Stomach (tissue), 9 donors: Measurements from ENCODE around the gene C22orf15. TPM values are rescaled to one million over a fixed set of nuclear protein-coding genes. Genes with fewer than 3 reads are reported as not detected.

Source experiments
- DNase-seq, 2 donors: peaks; one replicate each; pipeline versions ENCODE4 v3.0.0 to v3.0.0-alpha.2; 2013 to 2019
- H3K27ac ChIP-seq, 5 donors: fragments of 200-600 bp in 4 of 5; sonication (generic) in 4 of 5; one replicate each; pipeline ENCODE4 v1.5.1; 2013 to 2019; ENCODE audit warnings: mild to moderate bottlenecking in 1 of 5, moderate library complexity in 1 of 5
- H3K27me3 ChIP-seq, 3 donors: fragments of 200-600 bp; sonication (generic); one replicate each; pipeline ENCODE4 v1.5.1; 2017 to 2019; ENCODE audit warnings: mixed run types in 1 of 3
- H3K36me3 ChIP-seq, 4 donors: fragments of 200-600 bp; sonication (generic); 1 replicate in 3 of 4; 2 replicates in 1 of 4; pipeline ENCODE4 v1.5.1; 2016 to 2019
- H3K4me1 ChIP-seq, 4 donors: fragments of 200-600 bp; sonication (generic); one replicate each; pipeline ENCODE4 v1.5.1; 2016 to 2019
- H3K4me3 ChIP-seq, 4 donors: fragments of 200-600 bp; sonication (generic) in 3 of 4; one replicate each; pipeline ENCODE4 v1.5.1; 2016 to 2019; ENCODE audit warnings: mild to moderate bottlenecking in 1 of 4
- H3K9me3 ChIP-seq, 4 donors: fragments of 200-600 bp; sonication (generic); one replicate each; pipeline ENCODE4 v1.5.1; 2016 to 2019
- EP300 ChIP-seq: sonication (generic); formaldehyde crosslinking; IDR thresholded peaks from one replicate; pipeline ENCODE4 v1.6.1; 2017; ENCODE audit warnings: antibody characterized with exemption
- POLR2A ChIP-seq, 4 donors: fragments of 450-650 bp; IDR thresholded peaks; one replicate each; pipeline ENCODE4 v1.6.1; 2016; ENCODE audit warnings: antibody characterized with exemption in 4 of 4, control low read depth in 2 of 4, mild to moderate bottlenecking in 1 of 4, moderate library complexity in 1 of 4
- POLR2AphosphoS5 ChIP-seq, 3 donors: sonication (generic); formaldehyde crosslinking; IDR thresholded peaks; one replicate each; pipeline ENCODE4 v1.6.1; 2016; ENCODE audit warnings: antibody characterized with exemption in 3 of 3
- WGBS, 5 donors: extraction: QIAGEN DNeasy Blood & Tissue Kit in 3 of 5; methylation state at CpG; one replicate each; pipeline versions ENCODE4 v1.1.5 to v1.1.7; 2013 to 2018; 5-methylcytosine and 5-hydroxymethylcytosine counted together
- intact Hi-C: fragments of 100-400 bp; cut with DNase I; formaldehyde crosslinking; loops from one replicate; pipeline ENCODE4 v1.15.1; 2023; ENCODE audit warnings: low total_unique reads
- polyA plus RNA-seq, 3 donors: library from polyadenylated mRNA; stranded (reverse); fragments of 200-250 nt; gene quantifications; one replicate each; pipeline ENCODE4 v1.2.3, GENCODE V29; 2013
- total RNA-seq, 5 donors: library from RNA; depleted of rRNA; stranded (reverse); fragments of >200 nt; gene quantifications; one replicate each; pipeline versions ENCODE4 v1.1.0 to v1.2.3, GENCODE V29; 2014 to 2016
- TF ChIP-seq, protein P1 (sequence below), 7 experiments: fragments of 450-650 bp in 4 of 7; fragments of 200-600 bp in 3 of 7; sonication (generic) in 3 of 7; IDR thresholded peaks; one replicate each; pipeline ENCODE4 v1.5.1; 2016 to 2019; ENCODE audit warnings: antibody characterized with exemption in 7 of 7, control low read depth in 2 of 7, mild to moderate bottlenecking in 1 of 7
- donor health status: healthy with polysubstance abuse.
- donor health status: Bipolar disorder and iron deficiency.
- donor health status: healthy.

Gene C22orf15
- total and polyA plus RNA-seq, 8 donors = 0.05 TPM; not detected in 7

DNA sequence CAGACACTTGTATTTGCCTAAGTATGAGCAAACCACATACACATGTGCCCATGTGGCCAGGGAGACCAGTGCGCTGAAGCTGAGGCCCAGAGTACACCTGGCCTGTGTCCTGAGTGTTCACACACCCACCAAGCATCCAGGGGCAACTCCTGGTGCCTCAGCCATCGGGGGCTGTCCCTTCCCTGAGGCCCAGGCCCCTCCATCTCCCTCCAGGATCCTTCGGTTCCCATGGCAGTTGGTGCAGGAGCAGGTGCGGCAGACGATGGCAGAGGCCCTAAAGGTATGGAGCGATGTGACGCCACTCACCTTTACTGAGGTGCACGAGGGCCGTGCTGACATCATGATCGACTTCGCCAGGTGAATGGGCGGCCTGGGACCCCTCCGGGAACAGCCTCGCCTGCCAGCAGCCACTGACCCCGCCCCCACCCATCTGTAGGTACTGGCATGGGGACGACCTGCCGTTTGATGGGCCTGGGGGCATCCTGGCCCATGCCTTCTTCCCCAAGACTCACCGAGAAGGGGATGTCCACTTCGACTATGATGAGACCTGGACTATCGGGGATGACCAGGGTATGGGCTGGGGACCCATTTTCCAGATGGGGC is 17.5 kb downstream of the C22orf15 start:
- peaks cover 4 to 28% (median 17%) of the 10 kb centered on the region in 4 donors for H3K4me1 ChIP-seq

DNA sequence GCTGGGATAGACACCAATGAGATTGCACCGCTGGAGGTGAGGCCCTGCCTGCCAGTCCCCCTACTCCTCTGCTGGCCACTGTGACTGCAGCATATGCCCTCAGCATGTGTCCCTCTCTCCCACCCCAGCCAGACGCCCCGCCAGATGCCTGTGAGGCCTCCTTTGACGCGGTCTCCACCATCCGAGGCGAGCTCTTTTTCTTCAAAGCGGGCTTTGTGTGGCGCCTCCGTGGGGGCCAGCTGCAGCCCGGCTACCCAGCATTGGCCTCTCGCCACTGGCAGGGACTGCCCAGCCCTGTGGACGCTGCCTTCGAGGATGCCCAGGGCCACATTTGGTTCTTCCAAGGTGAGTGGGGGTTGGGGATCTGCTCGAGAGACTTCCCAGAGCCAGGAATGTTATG is 18.3 kb downstream of the C22orf15 start:
- WGBS, 5 donors = 74 to 93% (median 90%) methylated on average over 4 to 15 of the region's 15 CpGs
- peaks cover 5 to 28% (median 18%) of the 10 kb centered on the region in 4 donors for H3K4me1 ChIP-seq
- no peaks in the 10 kb centered on the region for H3K36me3 ChIP-seq
- no peaks in the 10 kb centered on the region for H3K9me3 ChIP-seq
- TF ChIP-seq, protein P1, sequence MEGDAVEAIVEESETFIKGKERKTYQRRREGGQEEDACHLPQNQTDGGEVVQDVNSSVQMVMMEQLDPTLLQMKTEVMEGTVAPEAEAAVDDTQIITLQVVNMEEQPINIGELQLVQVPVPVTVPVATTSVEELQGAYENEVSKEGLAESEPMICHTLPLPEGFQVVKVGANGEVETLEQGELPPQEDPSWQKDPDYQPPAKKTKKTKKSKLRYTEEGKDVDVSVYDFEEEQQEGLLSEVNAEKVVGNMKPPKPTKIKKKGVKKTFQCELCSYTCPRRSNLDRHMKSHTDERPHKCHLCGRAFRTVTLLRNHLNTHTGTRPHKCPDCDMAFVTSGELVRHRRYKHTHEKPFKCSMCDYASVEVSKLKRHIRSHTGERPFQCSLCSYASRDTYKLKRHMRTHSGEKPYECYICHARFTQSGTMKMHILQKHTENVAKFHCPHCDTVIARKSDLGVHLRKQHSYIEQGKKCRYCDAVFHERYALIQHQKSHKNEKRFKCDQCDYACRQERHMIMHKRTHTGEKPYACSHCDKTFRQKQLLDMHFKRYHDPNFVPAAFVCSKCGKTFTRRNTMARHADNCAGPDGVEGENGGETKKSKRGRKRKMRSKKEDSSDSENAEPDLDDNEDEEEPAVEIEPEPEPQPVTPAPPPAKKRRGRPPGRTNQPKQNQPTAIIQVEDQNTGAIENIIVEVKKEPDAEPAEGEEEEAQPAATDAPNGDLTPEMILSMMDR (IDR thresholded peaks at IDR 0.05) = no peak
- no peak for TF ChIP-seq EP300
- TF ChIP-seq POLR2A (IDR thresholded peaks at IDR 0.05) = no peak
- TF ChIP-seq POLR2AphosphoS5 (IDR thresholded peaks at IDR 0.05) = no peak
- H3K4me3 ChIP-seq = no peak overlapping the region
- intact Hi-C loops = no loop called here
- no peak overlapping the region for H3K27ac ChIP-seq
- peak in 1 of 2 donors; percentile 58 for DNase-seq
- H3K27me3 ChIP-seq = no peaks in the 10 kb centered on the region

More for the DNA sequence above, 17.5 kb downstream of the C22orf15 start:
- DNase-seq = peak in 1 of 2 donors; percentile 3
- WGBS, 5 donors = 87 to 95% (median 89%) methylated on average over 18 to 20 of the region's 20 CpGs
- H3K9me3 ChIP-seq = no peaks in the 10 kb centered on the region
- H3K27me3 ChIP-seq = no peaks in the 10 kb centered on the region
- no peak overlapping the region for H3K27ac ChIP-seq
- intact Hi-C loops = no loop called here
- TF ChIP-seq POLR2A (IDR thresholded peaks at IDR 0.05) (no peak), EP300 (no peak), POLR2AphosphoS5 (IDR thresholded peaks at IDR 0.05) (no peak)
- TF ChIP-seq, protein P1 (IDR thresholded peaks at IDR 0.05) = no peak
- H3K36me3 ChIP-seq = no peaks in the 10 kb centered on the region
- no peak overlapping the region for H3K4me3 ChIP-seq

DNA sequence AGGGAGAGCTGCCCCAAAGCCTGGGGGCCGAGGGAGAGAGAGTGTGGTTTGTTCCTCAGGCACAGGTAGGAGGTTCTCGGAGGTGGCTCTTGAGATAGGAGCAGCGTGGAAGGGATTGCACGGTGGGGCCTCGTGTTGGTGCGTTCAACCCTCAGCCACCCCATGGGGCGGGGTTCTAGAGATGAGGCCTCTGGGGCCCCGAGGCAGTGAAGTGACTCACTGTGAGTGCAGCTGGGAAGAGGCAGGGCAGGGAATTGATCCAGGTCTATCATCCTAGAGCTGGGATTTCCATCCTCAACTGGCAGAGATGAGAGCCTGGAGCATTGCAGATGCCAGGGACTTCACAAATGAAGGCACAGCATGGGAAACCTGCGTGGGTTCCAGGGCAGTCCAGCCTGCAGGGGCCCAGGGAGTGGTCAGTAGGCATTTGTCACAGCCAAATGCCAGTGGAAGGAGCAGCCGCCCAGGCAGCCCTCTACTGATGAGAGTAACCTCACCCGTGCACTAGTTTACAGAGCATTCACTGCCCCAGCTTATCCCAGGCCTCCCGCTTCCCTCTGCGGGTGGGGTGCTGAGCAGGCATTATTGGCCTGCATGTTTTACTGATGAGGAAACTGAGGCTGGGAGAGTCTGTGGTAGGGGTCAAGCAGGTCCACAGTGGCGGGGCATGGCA is 18.9 kb downstream of the C22orf15 start:
- peaks cover 11 to 33% (median 24%) of the 10 kb centered on the region in 4 donors for H3K4me1 ChIP-seq

DNA sequence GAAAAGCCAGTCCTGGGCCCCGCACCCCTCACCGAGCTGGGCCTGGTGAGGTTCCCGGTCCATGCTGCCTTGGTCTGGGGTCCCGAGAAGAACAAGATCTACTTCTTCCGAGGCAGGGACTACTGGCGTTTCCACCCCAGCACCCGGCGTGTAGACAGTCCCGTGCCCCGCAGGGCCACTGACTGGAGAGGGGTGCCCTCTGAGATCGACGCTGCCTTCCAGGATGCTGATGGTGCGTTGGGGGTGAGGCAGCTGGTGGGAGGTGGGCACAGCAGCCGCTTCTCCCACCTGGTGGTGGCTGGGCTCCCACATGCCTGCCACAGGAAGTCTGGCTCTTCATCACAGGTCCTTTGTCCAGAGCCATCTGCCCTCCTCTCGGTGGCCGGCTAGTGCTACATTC is 19.5 kb downstream of the C22orf15 start:
- TF ChIP-seq, protein P1 (IDR thresholded peaks at IDR 0.05) = no peak
- TF ChIP-seq EP300 = no peak
- Histone ChIP-seq H3K27me3 (no peaks in the 10 kb centered on the region), H3K9me3 (no peaks in the 10 kb centered on the region), H3K27ac (no peak overlapping the region), H3K4me3 (no peak overlapping the region), H3K4me1 (peaks cover 11 to 33% (median 25%) of the 10 kb centered on the region in 4 donors), H3K36me3 (no peaks in the 10 kb centered on the region)
- intact Hi-C loops = no loop called here
- 91 to 96% (median 94%) methylated on average over 11 to 16 of the region's 16 CpGs for WGBS, 5 donors
- peak in 1 of 2 donors; percentile 1 for DNase-seq

More for the DNA sequence above, 18.9 kb downstream of the C22orf15 start:
- intact Hi-C loops = no loop called here
- no peaks in the 10 kb centered on the region for H3K9me3 ChIP-seq
- H3K27me3 ChIP-seq = no peaks in the 10 kb centered on the region
- no peak overlapping the region for H3K27ac ChIP-seq
- H3K36me3 ChIP-seq = no peaks in the 10 kb centered on the region
- WGBS, 5 donors = 75 to 85% (median 81%) methylated on average over 10 to 14 of the region's 14 CpGs
- TF ChIP-seq EP300 (no peak), POLR2AphosphoS5 (IDR thresholded peaks at IDR 0.05) (no peak), POLR2A (IDR thresholded peaks at IDR 0.05) (no peak)
- TF ChIP-seq, protein P1 (IDR thresholded peaks at IDR 0.05) = no peak
- no peak overlapping the region for H3K4me3 ChIP-seq
- peak in 1 of 2 donors; percentile 26 for DNase-seq
